Activated CD4-positive, alpha-beta T cell treated with anti-CD3 and anti-CD28 coated beads, Interleukin-2, amount 10 ng/mL, durations not matched to agents 24 days and 14 days (primary cell): ENCODE data around the gene WNT3. TPM values are rescaled to one million over a fixed set of nuclear protein-coding genes. Genes with fewer than 3 reads are reported as not detected.

Experiments used
- DNase-seq: peaks from one replicate; pipeline ENCODE4 v3.0.0; 2022
- H3K27ac Mint-ChIP-seq: one replicate; pipeline ENCODE4 v1.8.0; 2022; ENCODE audit warnings: mild to moderate bottlenecking, mixed read lengths
- H3K27me3 Mint-ChIP-seq: one replicate; pipeline ENCODE4 v1.8.0; 2022; ENCODE audit warnings: mixed read lengths
- H3K36me3 Mint-ChIP-seq: one replicate; pipeline ENCODE4 v1.8.0; 2022; ENCODE audit warnings: low read depth, mild to moderate bottlenecking, mixed read lengths
- H3K4me1 Mint-ChIP-seq: one replicate; pipeline ENCODE4 v1.8.0; 2021; ENCODE audit warnings: mixed read lengths
- H3K4me3 Mint-ChIP-seq: one replicate; pipeline ENCODE4 v1.8.0; 2022; ENCODE audit warnings: mild to moderate bottlenecking, moderate library complexity, mixed read lengths
- H3K9me3 Mint-ChIP-seq: one replicate; pipeline ENCODE4 v1.8.0; 2021; ENCODE audit warnings: mixed read lengths
- intact Hi-C: fragments of 100-400 bp; cut with micrococcal nuclease; formaldehyde crosslinking; loops from one replicate; pipeline ENCODE4 v1.15.1; 2023
- total RNA-seq: library from RNA; stranded (reverse); gene quantifications from 2 replicates; pipeline ENCODE4 v1.2.3, GENCODE V29; 2022

WNT3 gene
- total RNA-seq, 1 donor from 2014 or later, result 0.07 TPM

DNA sequence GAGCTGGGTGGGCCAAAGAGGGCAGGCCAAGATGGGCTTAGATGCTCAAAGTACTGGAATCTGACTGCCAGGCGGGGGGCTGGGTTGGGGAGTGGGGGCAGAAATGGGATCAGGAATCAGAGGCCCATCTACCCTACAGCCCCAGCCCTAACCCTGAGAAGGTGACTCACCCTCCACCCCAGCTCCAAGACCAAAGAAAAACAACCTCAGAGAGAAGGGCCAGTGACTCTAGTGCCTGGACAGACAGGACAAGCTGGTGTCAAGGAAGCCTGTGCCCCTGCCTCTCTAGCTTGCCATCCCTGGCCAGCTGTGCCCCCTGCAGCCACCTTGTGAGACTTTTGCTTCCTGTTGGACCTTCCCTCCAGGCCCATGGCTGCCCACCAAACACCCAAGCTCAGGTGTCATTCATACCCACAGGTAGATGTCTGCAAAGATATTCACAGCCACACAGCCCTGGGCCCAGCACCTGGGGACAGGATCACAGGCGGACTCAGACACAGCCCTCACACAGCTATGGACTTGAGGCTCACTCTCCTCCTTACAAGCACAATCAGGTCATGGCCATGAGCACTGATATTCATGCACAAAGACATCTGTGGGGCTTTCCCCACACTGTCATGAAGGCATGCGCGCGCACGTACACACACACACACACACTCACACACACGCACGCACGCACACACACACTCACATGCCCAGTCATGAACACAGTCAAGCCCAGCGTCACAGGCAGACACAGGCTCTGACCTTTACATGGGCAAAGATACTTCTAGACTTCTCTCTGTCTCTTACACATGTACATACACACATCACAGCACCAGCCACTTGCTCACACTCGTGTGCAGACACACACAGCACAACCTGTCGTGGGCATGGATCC, 2.8 kb downstream of the WNT3 start:
- Mint-ChIP-seq H3K27ac (no peak overlapping the region), H3K4me1 (peaks cover 8% of the 10 kb centered on the region), H3K27me3 (peaks cover 67% of the 10 kb centered on the region), H3K36me3 (no peaks in the 10 kb centered on the region), H3K9me3 (no peaks in the 10 kb centered on the region), H3K4me3 (no peak overlapping the region)
- intact Hi-C loops, result no loop called here
- no peak for DNase-seq

DNA sequence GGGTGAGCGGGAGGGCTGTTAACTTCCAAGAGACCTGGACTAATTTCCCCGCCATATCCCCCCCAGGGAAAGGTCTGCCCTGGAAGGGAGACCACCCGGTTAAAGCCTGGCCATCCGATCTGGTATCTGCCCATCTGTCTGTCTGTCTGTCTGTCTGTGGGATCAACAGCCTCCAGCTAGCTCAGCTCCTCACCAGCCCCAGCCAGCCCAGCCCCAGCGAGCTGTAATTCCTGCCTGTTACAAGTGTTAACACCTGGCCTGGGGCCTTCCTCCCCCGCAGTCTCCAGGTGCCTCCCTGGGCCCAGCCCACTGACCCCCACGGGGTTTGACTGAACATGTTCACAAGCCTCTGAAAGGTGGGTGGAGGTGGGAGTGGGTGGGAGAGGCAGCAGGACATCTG, 4.0 kb downstream of the WNT3 start:
- H3K4me1 Mint-ChIP-seq, result peaks cover 8% of the 10 kb centered on the region
- no peaks in the 10 kb centered on the region for H3K9me3 Mint-ChIP-seq
- intact Hi-C loops, result no loop called here
- no peak overlapping the region for H3K4me3 Mint-ChIP-seq
- H3K36me3 Mint-ChIP-seq, result no peaks in the 10 kb centered on the region
- H3K27me3 Mint-ChIP-seq, result peaks cover 56% of the 10 kb centered on the region
- no peak for DNase-seq
- H3K27ac Mint-ChIP-seq, result no peak overlapping the region

DNA sequence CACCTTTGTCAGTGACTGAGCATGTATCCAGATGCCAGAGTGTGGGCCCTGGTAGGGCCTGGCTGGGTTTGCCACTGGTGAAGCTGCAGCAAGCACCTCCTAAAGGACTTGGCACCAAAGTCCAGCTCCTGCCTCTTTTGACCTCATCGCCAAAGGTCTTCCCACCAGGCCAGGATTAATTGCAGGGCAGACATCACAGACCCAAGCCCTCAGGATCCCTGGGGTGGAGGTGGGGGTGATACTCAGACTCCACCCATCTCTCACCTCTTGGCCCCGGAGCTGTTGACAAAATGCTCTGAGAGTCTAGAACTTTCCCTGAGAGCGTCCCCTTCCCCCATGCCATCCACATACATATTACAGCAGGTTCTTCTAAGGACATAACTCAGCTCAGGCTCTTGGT, 4.6 kb downstream of the WNT3 start:
- Mint-ChIP-seq H3K36me3 (no peaks in the 10 kb centered on the region), H3K27me3 (peaks cover 53% of the 10 kb centered on the region), H3K9me3 (no peaks in the 10 kb centered on the region), H3K4me1 (peaks cover 8% of the 10 kb centered on the region), H3K4me3 (no peak overlapping the region), H3K27ac (no peak overlapping the region)
- intact Hi-C loops, result no loop called here
- DNase-seq, result no peak

DNA sequence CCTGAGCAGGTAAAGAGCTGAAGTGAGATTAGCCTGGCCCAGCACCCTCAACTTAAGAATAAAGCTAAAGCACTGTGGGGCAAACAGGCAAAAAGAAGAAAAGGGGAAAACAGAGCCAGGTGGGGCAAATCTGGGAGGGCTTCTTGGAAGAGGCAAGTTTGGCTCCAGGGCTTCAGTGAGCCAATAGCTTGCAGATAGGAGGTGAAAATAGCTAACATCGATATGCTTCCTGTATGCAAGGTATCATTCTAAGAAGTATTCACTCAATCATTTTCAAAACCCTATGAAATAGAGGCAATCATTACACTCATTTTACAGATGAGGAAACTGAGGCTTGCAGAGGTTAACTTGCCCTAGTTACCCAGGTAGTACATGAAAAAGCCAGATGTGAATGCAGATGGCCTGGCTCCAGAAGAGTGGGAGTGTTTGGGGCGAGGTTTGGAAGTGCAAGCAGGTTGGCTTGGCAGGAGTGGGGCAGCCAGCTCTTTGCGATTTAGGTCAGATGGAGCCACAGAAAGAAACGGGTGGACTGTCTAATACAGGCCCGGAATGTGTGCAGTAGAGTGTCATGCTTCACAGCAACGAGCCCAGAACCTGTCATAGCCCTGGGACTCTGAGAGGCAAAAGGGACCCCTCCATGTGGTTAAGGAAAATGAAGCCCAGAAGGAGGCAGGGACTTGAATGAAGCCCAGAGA, 5.7 kb downstream of the WNT3 start:
- H3K36me3 Mint-ChIP-seq, result no peaks in the 10 kb centered on the region
- no peak overlapping the region for H3K27ac Mint-ChIP-seq
- no peak overlapping the region for H3K4me3 Mint-ChIP-seq
- peaks cover 48% of the 10 kb centered on the region for H3K27me3 Mint-ChIP-seq
- H3K9me3 Mint-ChIP-seq, result no peaks in the 10 kb centered on the region
- no peak for DNase-seq
- intact Hi-C loops, result no loop called here
- peaks cover 6% of the 10 kb centered on the region for H3K4me1 Mint-ChIP-seq

DNA sequence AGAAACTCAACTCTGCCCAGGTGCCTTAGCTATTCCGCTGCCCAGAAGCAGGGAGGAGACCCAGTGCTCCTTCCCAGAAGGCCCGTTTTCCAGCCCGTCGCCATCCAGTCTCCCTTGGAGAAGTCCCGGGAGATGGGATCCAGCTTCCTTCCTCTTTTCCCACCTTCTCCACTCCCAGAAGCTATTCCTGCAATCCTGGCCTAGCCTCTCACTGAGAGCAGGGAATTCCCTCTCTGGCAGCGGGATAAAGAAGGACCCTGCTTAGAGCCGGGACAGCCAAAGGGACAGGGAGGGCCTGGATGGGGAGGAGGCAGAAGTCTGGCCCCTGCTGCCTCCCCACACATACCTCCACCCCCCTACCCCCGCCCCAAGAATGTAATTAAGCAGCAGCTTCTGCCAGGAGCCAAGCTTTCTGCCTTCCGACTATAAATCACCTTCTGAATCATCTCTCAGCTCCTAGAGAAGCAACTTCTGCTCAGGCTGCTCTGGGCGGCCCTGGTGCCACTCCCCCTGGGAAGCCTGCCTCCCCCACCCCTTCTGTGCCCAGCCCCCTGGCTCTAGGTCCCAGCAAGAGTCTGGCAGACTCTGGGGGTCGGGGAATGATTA, 6.4 kb downstream of the WNT3 start:
- no peaks in the 10 kb centered on the region for H3K9me3 Mint-ChIP-seq
- H3K4me3 Mint-ChIP-seq, result no peak overlapping the region
- H3K4me1 Mint-ChIP-seq, result peaks cover 2% of the 10 kb centered on the region
- no peak overlapping the region for H3K27ac Mint-ChIP-seq
- no peaks in the 10 kb centered on the region for H3K36me3 Mint-ChIP-seq
- peaks cover 42% of the 10 kb centered on the region for H3K27me3 Mint-ChIP-seq
- no peak for DNase-seq
- intact Hi-C loops, result no loop called here

DNA sequence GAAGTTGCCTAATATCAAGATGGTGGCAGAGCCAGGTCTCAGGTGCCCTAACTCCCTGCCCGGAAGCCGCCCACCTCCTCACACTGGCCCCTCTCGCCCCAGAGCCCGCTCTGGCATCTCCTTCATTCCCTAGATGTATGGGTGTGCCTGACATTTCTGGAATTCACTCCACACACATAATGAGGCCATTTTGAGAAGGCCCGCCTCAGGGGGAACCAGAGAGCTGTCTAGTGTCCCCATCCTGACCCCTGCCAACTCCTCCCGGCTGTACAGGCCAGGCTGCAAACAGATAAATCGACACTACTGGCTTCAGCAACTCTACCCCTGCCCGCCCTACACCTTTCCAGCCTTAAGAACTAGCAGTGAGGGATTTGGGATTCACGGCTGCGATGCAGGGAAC, 7.7 kb downstream of the WNT3 start:
- H3K9me3 Mint-ChIP-seq, result no peaks in the 10 kb centered on the region
- intact Hi-C loops, result no loop called here
- H3K27ac Mint-ChIP-seq, result no peak overlapping the region
- no peak overlapping the region for H3K4me3 Mint-ChIP-seq
- H3K27me3 Mint-ChIP-seq, result peaks cover 29% of the 10 kb centered on the region
- H3K36me3 Mint-ChIP-seq, result no peaks in the 10 kb centered on the region
- DNase-seq, result no peak
- H3K4me1 Mint-ChIP-seq, result no peaks in the 10 kb centered on the region

DNA sequence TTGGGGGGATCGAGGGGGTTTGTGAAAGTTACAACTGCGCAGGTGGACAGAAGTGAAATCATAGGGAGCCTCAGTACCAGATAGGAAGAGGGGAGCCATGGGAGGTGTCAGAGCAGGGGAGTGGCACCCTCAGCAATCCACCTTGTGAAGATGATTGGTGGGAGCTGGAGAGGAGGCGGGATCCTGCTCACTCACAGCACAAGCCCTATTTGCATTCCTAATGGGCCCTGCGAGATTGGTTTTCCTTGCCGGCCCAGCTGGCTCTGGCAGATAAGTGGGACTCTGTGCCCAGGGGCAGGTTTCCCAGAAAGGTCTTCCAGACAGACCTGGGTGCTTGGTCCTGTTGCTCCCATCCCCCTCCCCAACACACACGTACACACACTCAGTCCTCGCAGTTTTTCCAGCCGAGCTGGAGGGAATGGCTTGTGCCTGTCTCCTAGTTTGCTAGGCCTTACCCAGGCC, 9.4 kb downstream of the WNT3 start:
- H3K9me3 Mint-ChIP-seq, result no peaks in the 10 kb centered on the region
- H3K27me3 Mint-ChIP-seq, result peaks cover 20% of the 10 kb centered on the region
- H3K4me3 Mint-ChIP-seq, result no peak overlapping the region
- H3K4me1 Mint-ChIP-seq, result no peaks in the 10 kb centered on the region
- intact Hi-C loops, result no loop called here
- H3K27ac Mint-ChIP-seq, result no peak overlapping the region
- no peaks in the 10 kb centered on the region for H3K36me3 Mint-ChIP-seq
- DNase-seq, result no peak

DNA sequence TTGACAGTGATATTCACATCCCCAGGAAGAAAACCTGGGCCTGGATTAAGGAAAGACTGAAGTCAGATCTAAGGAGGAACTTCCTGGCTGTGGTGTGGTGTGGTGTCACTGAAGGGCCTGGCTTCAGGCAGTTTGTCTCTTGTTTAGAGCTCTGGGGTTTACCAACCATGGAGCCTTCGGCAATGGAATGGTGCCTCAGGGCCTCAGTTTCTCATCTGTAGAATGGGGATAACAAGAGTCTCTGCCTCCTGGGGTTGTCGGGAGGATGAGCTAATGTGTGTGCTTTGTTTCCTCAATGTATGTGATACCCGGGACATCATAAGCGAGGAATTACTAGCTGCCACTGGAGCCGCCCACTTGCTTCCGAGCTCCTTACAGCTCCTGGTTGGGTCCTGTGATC, 12.7 kb downstream of the WNT3 start:
- H3K4me1 Mint-ChIP-seq, result no peaks in the 10 kb centered on the region
- no peaks in the 10 kb centered on the region for H3K36me3 Mint-ChIP-seq
- H3K27me3 Mint-ChIP-seq, result peaks cover 2% of the 10 kb centered on the region
- H3K4me3 Mint-ChIP-seq, result no peak overlapping the region
- no peak for DNase-seq
- H3K9me3 Mint-ChIP-seq, result no peaks in the 10 kb centered on the region
- intact Hi-C loops, result no loop called here
- H3K27ac Mint-ChIP-seq, result no peak overlapping the region

DNA sequence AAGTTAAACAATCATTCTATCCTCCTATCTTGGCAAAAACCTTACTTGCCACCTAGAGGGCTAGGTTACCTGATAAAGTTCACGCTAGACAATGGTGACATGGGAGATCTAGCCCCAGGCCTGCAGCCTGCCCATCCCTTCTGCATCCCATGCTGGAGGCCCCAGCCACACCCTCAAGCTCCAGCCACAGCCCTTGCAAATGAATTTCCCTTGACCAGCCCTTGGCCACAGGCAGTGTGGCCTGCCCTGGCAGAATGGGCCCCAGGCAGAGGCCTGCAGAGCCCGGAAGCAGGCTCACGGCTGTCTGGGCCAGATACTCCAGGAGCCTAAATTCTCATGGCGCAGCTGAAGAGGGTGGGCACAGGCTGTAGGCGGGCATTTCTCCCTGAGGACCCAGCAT, 14.9 kb downstream of the WNT3 start:
- Mint-ChIP-seq H3K4me1 (no peaks in the 10 kb centered on the region), H3K27ac (no peak overlapping the region), H3K27me3 (peaks cover 4% of the 10 kb centered on the region), H3K9me3 (no peaks in the 10 kb centered on the region), H3K36me3 (no peaks in the 10 kb centered on the region), H3K4me3 (no peak overlapping the region)
- intact Hi-C loops, result no loop called here
- no peak for DNase-seq

DNA sequence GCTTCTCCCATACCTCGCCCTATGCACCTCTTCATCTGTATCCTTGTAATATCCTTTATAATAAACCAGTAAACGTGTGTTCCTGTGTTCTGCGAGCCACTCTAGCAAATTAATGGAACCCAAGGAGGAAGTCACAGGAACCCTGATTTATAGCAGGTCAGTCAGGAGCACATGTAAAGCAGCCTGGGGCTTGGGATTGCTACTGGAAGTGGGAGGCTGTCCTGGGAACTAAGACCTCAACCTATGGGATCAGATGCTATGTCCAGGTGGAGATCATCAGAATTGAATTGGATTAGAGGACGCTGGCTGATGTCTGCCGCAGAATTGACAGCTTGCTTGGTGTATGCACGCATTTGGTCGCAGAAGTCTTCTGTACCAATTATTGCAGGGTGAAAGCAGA, 15.7 kb downstream of the WNT3 start:
- Mint-ChIP-seq H3K27me3 (peaks cover 2% of the 10 kb centered on the region), H3K9me3 (no peaks in the 10 kb centered on the region), H3K36me3 (no peaks in the 10 kb centered on the region), H3K4me3 (no peak overlapping the region), H3K4me1 (no peaks in the 10 kb centered on the region), H3K27ac (no peak overlapping the region)
- DNase-seq, result no peak
- intact Hi-C loops, result no loop called here

DNA sequence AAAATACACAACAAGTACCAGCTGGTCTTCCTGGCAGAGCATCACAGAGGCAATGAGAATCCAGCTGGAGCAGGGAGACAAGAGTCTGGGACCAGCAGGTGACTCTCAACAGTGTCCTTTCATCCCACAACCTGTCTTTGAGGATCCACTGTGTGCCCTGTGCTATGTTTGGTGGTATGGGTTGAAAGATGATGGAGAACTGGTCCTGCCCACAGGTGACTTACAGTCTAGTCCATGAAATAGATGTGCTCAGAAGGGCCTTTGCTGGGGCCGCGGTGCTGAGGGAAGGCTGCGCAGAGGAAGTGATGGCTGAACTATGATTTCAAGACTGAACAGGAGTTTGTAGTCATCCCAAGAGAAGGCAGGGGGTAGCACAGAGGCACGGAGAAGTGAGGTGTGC, 17.9 kb downstream of the WNT3 start:
- DNase-seq, result no peak
- H3K4me3 Mint-ChIP-seq, result no peak overlapping the region
- intact Hi-C loops, result no loop called here
- H3K9me3 Mint-ChIP-seq, result no peaks in the 10 kb centered on the region
- no peaks in the 10 kb centered on the region for H3K36me3 Mint-ChIP-seq
- H3K27me3 Mint-ChIP-seq, result peaks cover 2% of the 10 kb centered on the region
- H3K27ac Mint-ChIP-seq, result no peak overlapping the region
- H3K4me1 Mint-ChIP-seq, result no peaks in the 10 kb centered on the region

DNA sequence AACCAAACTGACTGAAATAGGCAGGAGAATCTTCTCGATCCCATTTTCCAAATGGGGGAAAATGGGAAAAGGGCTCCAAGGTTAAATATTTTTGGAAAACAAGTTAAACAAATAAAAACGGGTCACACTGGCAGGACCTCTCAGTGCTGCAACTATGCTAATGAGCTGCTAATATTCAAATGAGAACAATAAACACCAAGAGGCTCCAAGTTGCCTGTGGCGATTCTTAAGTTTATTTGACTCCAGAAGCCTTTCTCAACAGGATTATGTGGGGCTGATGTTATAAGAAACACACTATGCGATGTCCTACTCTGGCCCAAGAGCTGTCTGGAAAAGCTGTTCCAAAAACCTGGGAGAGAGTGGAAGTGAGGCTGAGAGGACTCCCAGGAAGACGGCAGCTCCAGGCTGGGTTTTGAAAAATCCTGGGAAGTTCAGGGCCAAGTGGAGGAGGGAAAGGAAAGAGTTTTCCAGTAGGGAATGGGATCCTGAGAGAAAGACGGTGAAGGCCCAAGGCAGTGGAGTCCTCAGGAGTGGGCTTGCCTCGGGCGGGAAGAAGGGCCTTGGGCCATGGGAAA, 21.4 kb downstream of the WNT3 start:
- DNase-seq, result no peak
- H3K27me3 Mint-ChIP-seq, result peaks cover 9% of the 10 kb centered on the region
- H3K27ac Mint-ChIP-seq, result no peak overlapping the region
- H3K4me1 Mint-ChIP-seq, result no peaks in the 10 kb centered on the region
- no peaks in the 10 kb centered on the region for H3K9me3 Mint-ChIP-seq
- intact Hi-C loops, result no loop called here
- no peak overlapping the region for H3K4me3 Mint-ChIP-seq
- no peaks in the 10 kb centered on the region for H3K36me3 Mint-ChIP-seq

DNA sequence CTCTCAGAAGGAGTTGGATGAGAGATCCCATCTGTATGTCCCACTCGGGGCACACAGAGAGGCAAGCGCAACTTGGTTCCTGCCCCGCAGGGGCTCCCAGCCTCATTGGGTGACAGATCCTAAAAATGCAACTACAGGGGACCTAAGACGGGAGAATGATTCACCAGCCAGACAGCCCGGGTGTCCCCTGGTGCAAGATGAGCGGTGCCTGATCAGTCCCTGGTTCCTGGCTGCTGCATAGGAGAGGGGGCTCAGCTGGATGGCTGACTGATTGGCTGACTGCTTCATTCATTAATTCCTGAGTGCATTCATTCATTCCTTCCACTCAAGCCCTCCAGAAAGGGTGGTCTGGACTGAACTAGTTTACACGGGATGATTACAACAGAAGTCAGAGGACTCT, 22.0 kb downstream of the WNT3 start:
- no peak overlapping the region for H3K4me3 Mint-ChIP-seq
- no peaks in the 10 kb centered on the region for H3K4me1 Mint-ChIP-seq
- H3K27ac Mint-ChIP-seq, result no peak overlapping the region
- H3K36me3 Mint-ChIP-seq, result no peaks in the 10 kb centered on the region
- H3K27me3 Mint-ChIP-seq, result peaks cover 13% of the 10 kb centered on the region
- DNase-seq, result no peak
- intact Hi-C loops, result no loop called here
- no peaks in the 10 kb centered on the region for H3K9me3 Mint-ChIP-seq

DNA sequence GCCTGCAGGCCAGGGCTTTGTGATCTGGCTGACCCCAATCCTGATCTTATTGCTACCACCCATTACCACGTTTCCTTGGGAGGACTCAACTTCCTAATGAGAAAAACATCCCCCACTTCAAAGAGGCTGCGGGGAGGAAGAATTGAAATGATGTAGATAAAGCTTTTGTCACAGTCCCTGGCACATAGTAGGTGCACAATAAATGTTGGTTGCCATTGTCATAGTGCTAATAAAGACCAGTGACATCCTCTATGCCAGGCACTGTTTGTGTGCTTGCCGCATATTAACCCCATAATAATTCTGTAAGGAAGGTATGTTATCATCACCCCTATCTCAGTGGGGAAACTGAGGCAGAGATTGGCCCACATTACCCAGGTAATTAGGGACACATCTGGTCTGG, 22.4 kb downstream of the WNT3 start:
- intact Hi-C loops, result no loop called here

More for the DNA sequence above, 22.4 kb downstream of the WNT3 start:
- no peaks in the 10 kb centered on the region for H3K36me3 Mint-ChIP-seq
- no peaks in the 10 kb centered on the region for H3K9me3 Mint-ChIP-seq
- DNase-seq, result no peak
- no peaks in the 10 kb centered on the region for H3K4me1 Mint-ChIP-seq
- no peak overlapping the region for H3K27ac Mint-ChIP-seq
- no peak overlapping the region for H3K4me3 Mint-ChIP-seq
- peaks cover 15% of the 10 kb centered on the region for H3K27me3 Mint-ChIP-seq
